Measurements from ENCODE around the gene OR9A2. TPM values are rescaled to one million over a fixed set of nuclear protein-coding genes. Genes with fewer than 3 reads are reported as not detected.

OR9A2 gene
- total and polyA plus RNA-seq, 4 donors = 0.48 TPM; not detected in 3

- Histone ChIP-seq H3K27me3 (ENCODE audit: control insufficient read depth in 1 of 2, insufficient read depth in 2 of 2, low read length in 1 of 2) (no peaks in the 10 kb centered on the region), H3K4me3 (ENCODE audit: low read length in 2 of 2) (no peak overlapping the region), H3K36me3 (ENCODE audit: control insufficient read depth in 1 of 2, insufficient read depth in 2 of 2, low read length in 1 of 2) (no peaks in the 10 kb centered on the region), H3K4me1 (ENCODE audit: control insufficient read depth in 1 of 2, insufficient read depth in 2 of 2, low read length in 2 of 2) (no peaks in the 10 kb centered on the region), H3K27ac (ENCODE audit: low read depth in 1 of 2, low read length in 2 of 2) (no peak overlapping the region), H3K9me3 (ENCODE audit: control insufficient read depth, low read length) (no peaks in the 10 kb centered on the region)
- WGBS, 2 donors = 87 to 90% methylated on average over 3 of the region's 3 CpGs
- intact Hi-C loops (cut with DNase I) = no loop called here
- ATAC-seq (ENCODE audit: low FRiP score) (no peak), DNase-seq (no peak)
These were observed 13.3 kb upstream of the OR9A2 start for GRCh38 chr7:143040209-143040715.

- Histone ChIP-seq H3K27ac (ENCODE audit: low read depth in 1 of 2, low read length in 2 of 2) (no peak overlapping the region), H3K4me1 (ENCODE audit: control insufficient read depth in 1 of 2, insufficient read depth in 2 of 2, low read length in 2 of 2) (no peaks in the 10 kb centered on the region), H3K4me3 (ENCODE audit: low read length in 2 of 2) (no peak overlapping the region), H3K9me3 (ENCODE audit: control insufficient read depth, low read length) (no peaks in the 10 kb centered on the region), H3K27me3 (ENCODE audit: control insufficient read depth in 1 of 2, insufficient read depth in 2 of 2, low read length in 1 of 2) (no peaks in the 10 kb centered on the region), H3K36me3 (ENCODE audit: control insufficient read depth in 1 of 2, insufficient read depth in 2 of 2, low read length in 1 of 2) (no peaks in the 10 kb centered on the region)
- no peak for DNase-seq
- no peak for ATAC-seq (ENCODE audit: low FRiP score)
- intact Hi-C loops (cut with DNase I) = no loop called here
- 93 to 96% methylated on average over 5 of the region's 5 CpGs for WGBS, 2 donors
These were observed 11.7 kb upstream of the OR9A2 start for GRCh38 chr7:143038635-143039034.

DNA sequence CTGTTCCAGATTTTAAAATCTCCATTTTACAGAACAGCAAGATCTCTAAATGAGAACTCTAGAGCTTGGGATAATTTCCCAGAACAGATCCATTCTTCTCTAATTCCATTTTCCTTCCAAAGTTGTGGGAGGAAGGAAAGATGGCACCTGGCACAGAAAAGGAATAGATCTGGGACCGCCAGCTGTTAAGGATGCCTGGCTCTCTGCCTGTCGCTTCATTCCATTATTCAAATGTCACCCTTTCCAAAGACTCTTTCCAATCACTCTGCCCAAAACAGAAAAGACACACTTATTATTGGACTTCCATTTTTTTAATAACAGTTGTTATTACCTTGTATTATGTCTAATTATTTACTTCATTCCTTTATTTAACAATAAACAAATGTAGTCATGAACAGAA, 751 bp upstream of the OR9A2 start:
- no peak overlapping the region for H3K27ac ChIP-seq (ENCODE audit: low read depth in 1 of 2, low read length in 2 of 2)
- 72 to 79% methylated on average over 2 of the region's 2 CpGs for whole genome bisulfite sequencing, 2 donors

GRCh38 chr7:143025371-143025770, 1.6 kb downstream of the OR9A2 start:
- intact Hi-C loops (cut with DNase I) = no loop called here
- no peaks in the 10 kb centered on the region for H3K27me3 ChIP-seq (ENCODE audit: control insufficient read depth in 1 of 2, insufficient read depth in 2 of 2, low read length in 1 of 2)
- no peaks in the 10 kb centered on the region for H3K4me1 ChIP-seq (ENCODE audit: control insufficient read depth in 1 of 2, insufficient read depth in 2 of 2, low read length in 2 of 2)
- H3K9me3 ChIP-seq (ENCODE audit: control insufficient read depth, low read length) = no peaks in the 10 kb centered on the region
- H3K36me3 ChIP-seq (ENCODE audit: control insufficient read depth in 1 of 2, insufficient read depth in 2 of 2, low read length in 1 of 2) = no peaks in the 10 kb centered on the region
- ATAC-seq (ENCODE audit: low FRiP score) (no peak), DNase-seq (no peak)
- no peak overlapping the region for H3K4me3 ChIP-seq (ENCODE audit: low read length in 2 of 2)
- 46 to 67% methylated on average over 2 of the region's 2 CpGs for WGBS, 2 donors
- no peak overlapping the region for H3K27ac ChIP-seq (ENCODE audit: low read depth in 1 of 2, low read length in 2 of 2)

More for the DNA sequence above, 751 bp upstream of the OR9A2 start:
- no peak for DNase-seq
- Histone ChIP-seq H3K4me3 (ENCODE audit: low read length in 2 of 2) (no peak overlapping the region), H3K4me1 (ENCODE audit: control insufficient read depth in 1 of 2, insufficient read depth in 2 of 2, low read length in 2 of 2) (no peaks in the 10 kb centered on the region), H3K9me3 (ENCODE audit: control insufficient read depth, low read length) (no peaks in the 10 kb centered on the region), H3K27me3 (ENCODE audit: control insufficient read depth in 1 of 2, insufficient read depth in 2 of 2, low read length in 1 of 2) (no peaks in the 10 kb centered on the region), H3K36me3 (ENCODE audit: control insufficient read depth in 1 of 2, insufficient read depth in 2 of 2, low read length in 1 of 2) (no peaks in the 10 kb centered on the region)
- intact Hi-C loops (cut with DNase I) = no loop called here
- no peak for ATAC-seq (ENCODE audit: low FRiP score)

- no peak for ATAC-seq (ENCODE audit: low FRiP score)
- H3K27ac ChIP-seq (ENCODE audit: low read depth in 1 of 2, low read length in 2 of 2) = no peak overlapping the region
- DNase-seq = no peak
- H3K4me3 ChIP-seq (ENCODE audit: low read length in 2 of 2) = no peak overlapping the region
- no peaks in the 10 kb centered on the region for H3K4me1 ChIP-seq (ENCODE audit: control insufficient read depth in 1 of 2, insufficient read depth in 2 of 2, low read length in 2 of 2)
- no peaks in the 10 kb centered on the region for H3K36me3 ChIP-seq (ENCODE audit: control insufficient read depth in 1 of 2, insufficient read depth in 2 of 2, low read length in 1 of 2)
- intact Hi-C loops (cut with DNase I) = no loop called here
- no peaks in the 10 kb centered on the region for H3K27me3 ChIP-seq (ENCODE audit: control insufficient read depth in 1 of 2, insufficient read depth in 2 of 2, low read length in 1 of 2)
- no peaks in the 10 kb centered on the region for H3K9me3 ChIP-seq (ENCODE audit: control insufficient read depth, low read length)
These were observed 3.9 kb downstream of the OR9A2 start for GRCh38 chr7:143023047-143023446.

- ATAC-seq (ENCODE audit: low FRiP score) (no peak), DNase-seq (no peak)
- H3K27me3 ChIP-seq (ENCODE audit: control insufficient read depth in 1 of 2, insufficient read depth in 2 of 2, low read length in 1 of 2) = no peaks in the 10 kb centered on the region
- peaks cover 0 to 1% of the 10 kb centered on the region in 2 donors for H3K4me1 ChIP-seq (ENCODE audit: control insufficient read depth in 1 of 2, insufficient read depth in 2 of 2, low read length in 2 of 2)
- no peak overlapping the region for H3K4me3 ChIP-seq (ENCODE audit: low read length in 2 of 2)
- no peaks in the 10 kb centered on the region for H3K36me3 ChIP-seq (ENCODE audit: control insufficient read depth in 1 of 2, insufficient read depth in 2 of 2, low read length in 1 of 2)
- intact Hi-C loops (cut with DNase I) = no loop called here
- no peak overlapping the region for H3K27ac ChIP-seq (ENCODE audit: low read depth in 1 of 2, low read length in 2 of 2)
- H3K9me3 ChIP-seq (ENCODE audit: control insufficient read depth, low read length) = no peaks in the 10 kb centered on the region
These were observed 8.0 kb downstream of the OR9A2 start for GRCh38 chr7:143018931-143019330.

DNA sequence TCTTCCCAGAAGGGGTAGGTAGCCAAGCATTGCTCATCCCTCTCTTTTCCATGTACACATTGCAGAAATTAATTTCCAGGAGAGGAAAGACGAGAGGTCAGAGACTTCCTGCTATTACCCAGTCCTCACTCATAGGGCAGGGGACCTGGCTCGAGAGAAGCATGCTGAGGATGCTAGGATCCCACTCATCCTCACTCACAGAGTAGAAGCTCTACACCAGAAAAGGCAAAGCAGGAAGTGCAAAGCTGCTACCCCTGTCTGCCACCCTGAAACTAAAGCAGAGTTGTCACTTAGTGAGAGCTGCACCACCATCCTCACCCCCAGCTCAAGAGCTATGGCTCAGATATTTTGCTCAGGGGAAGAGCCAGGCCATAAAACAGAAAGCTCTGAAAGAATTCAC, 9.9 kb downstream of the OR9A2 start:
- no peaks in the 10 kb centered on the region for H3K27me3 ChIP-seq (ENCODE audit: control insufficient read depth in 1 of 2, insufficient read depth in 2 of 2, low read length in 1 of 2)
- H3K27ac ChIP-seq (ENCODE audit: low read depth in 1 of 2, low read length in 2 of 2) = no peak overlapping the region
- ATAC-seq (ENCODE audit: low FRiP score) (no peak), DNase-seq (no peak)
- 87 to 90% methylated on average over 2 of the region's 2 CpGs for WGBS, 2 donors
- intact Hi-C loops (cut with DNase I) = no loop called here
- no peaks in the 10 kb centered on the region for H3K9me3 ChIP-seq (ENCODE audit: control insufficient read depth, low read length)
- no peak overlapping the region for H3K4me3 ChIP-seq (ENCODE audit: low read length in 2 of 2)
- no peaks in the 10 kb centered on the region for H3K36me3 ChIP-seq (ENCODE audit: control insufficient read depth in 1 of 2, insufficient read depth in 2 of 2, low read length in 1 of 2)
- H3K4me1 ChIP-seq (ENCODE audit: control insufficient read depth in 1 of 2, insufficient read depth in 2 of 2, low read length in 2 of 2) = peaks cover 0 to 4% of the 10 kb centered on the region in 2 donors

- Histone ChIP-seq H3K9me3 (ENCODE audit: control insufficient read depth, low read length) (no peaks in the 10 kb centered on the region), H3K27me3 (ENCODE audit: control insufficient read depth in 1 of 2, insufficient read depth in 2 of 2, low read length in 1 of 2) (no peaks in the 10 kb centered on the region), H3K4me3 (ENCODE audit: low read length in 2 of 2) (no peak overlapping the region), H3K27ac (ENCODE audit: low read depth in 1 of 2, low read length in 2 of 2) (no peak overlapping the region), H3K4me1 (ENCODE audit: control insufficient read depth in 1 of 2, insufficient read depth in 2 of 2, low read length in 2 of 2) (peaks cover 0 to 4% of the 10 kb centered on the region in 2 donors), H3K36me3 (ENCODE audit: control insufficient read depth in 1 of 2, insufficient read depth in 2 of 2, low read length in 1 of 2) (no peaks in the 10 kb centered on the region)
- no peak for DNase-seq
- no peak for ATAC-seq (ENCODE audit: low FRiP score)
- WGBS, 2 donors = 79 to 84% methylated on average over 3 of the region's 3 CpGs
- intact Hi-C loops (cut with DNase I) = no loop called here
These were observed 10.9 kb downstream of the OR9A2 start for GRCh38 chr7:143015926-143016490.

DNA sequence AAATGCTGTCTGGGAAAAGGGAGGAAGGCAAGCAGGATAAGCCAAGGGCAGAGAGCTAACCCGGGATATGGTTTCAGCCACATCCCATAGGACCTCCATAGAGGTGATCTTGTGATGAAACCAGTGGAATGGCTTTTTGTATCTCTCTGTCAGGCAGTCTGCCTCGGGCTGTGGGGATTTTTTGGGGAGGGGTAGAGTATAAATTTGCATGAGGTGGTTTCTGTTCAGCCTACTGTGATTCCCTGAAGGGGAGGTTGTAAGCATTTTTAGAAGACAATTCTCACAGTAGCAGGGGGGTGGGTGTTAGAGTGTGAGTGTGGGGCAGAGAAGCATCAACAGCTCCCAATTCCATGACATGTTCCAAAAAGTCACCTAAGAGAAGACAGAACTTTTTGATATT, 11.8 kb downstream of the OR9A2 start:
- intact Hi-C loops (cut with DNase I) = no loop called here
- 84% methylated on average over 2 of the region's 2 CpGs for WGBS, 2 donors
- H3K4me3 ChIP-seq (ENCODE audit: low read length in 2 of 2) = no peak overlapping the region
- DNase-seq (no peak), ATAC-seq (ENCODE audit: low FRiP score) (no peak)
- H3K4me1 ChIP-seq (ENCODE audit: control insufficient read depth in 1 of 2, insufficient read depth in 2 of 2, low read length in 2 of 2) = peaks cover 0 to 4% of the 10 kb centered on the region in 2 donors
- no peaks in the 10 kb centered on the region for H3K9me3 ChIP-seq (ENCODE audit: control insufficient read depth, low read length)
- H3K27me3 ChIP-seq (ENCODE audit: control insufficient read depth in 1 of 2, insufficient read depth in 2 of 2, low read length in 1 of 2) = no peaks in the 10 kb centered on the region
- no peak overlapping the region for H3K27ac ChIP-seq (ENCODE audit: low read depth in 1 of 2, low read length in 2 of 2)
- no peaks in the 10 kb centered on the region for H3K36me3 ChIP-seq (ENCODE audit: control insufficient read depth in 1 of 2, insufficient read depth in 2 of 2, low read length in 1 of 2)

Measured in aorta (tissue), 5 donors.